ENCODE results near the gene GABRP.
"Not testable (repeated sequence)": the region's sequence is repeated elsewhere in the genome, so short reads cannot be mapped to it uniquely, and the experiment has no call there.

Gene GABRP

DNA sequence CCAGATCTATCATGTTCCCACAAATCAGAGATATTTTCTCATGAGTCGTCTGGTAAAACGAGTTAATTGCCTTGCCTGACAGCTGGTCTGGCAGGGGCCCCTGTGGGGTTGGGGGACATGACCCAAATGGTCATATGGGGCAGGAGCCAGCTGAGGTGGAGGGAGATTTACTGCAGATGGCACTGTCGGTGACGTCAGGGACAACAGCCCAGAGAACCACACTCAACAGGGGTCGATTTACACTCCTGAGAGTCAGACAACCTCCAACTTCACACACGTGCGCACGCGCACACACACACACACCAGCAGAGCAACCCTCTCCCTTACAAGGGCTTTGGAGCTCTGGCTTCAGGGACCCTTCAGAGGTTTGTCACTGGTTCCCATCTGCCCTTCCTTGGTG is 23.4 kb upstream of the GABRP start:
- TF ChIP-seq, protein P1, sequence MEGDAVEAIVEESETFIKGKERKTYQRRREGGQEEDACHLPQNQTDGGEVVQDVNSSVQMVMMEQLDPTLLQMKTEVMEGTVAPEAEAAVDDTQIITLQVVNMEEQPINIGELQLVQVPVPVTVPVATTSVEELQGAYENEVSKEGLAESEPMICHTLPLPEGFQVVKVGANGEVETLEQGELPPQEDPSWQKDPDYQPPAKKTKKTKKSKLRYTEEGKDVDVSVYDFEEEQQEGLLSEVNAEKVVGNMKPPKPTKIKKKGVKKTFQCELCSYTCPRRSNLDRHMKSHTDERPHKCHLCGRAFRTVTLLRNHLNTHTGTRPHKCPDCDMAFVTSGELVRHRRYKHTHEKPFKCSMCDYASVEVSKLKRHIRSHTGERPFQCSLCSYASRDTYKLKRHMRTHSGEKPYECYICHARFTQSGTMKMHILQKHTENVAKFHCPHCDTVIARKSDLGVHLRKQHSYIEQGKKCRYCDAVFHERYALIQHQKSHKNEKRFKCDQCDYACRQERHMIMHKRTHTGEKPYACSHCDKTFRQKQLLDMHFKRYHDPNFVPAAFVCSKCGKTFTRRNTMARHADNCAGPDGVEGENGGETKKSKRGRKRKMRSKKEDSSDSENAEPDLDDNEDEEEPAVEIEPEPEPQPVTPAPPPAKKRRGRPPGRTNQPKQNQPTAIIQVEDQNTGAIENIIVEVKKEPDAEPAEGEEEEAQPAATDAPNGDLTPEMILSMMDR (IDR thresholded peaks at IDR 0.05; ENCODE audit: low read depth, low read length, missing control alignments): no peak
- DNase-seq (ENCODE audit: low read depth): no peak
- H3K4me3 ChIP-seq (ENCODE audit: low read depth, low read length): no peak overlapping the region
- in situ Hi-C loops (cut with HindIII; ENCODE audit: low sequenced_read_pairs): no loop called here

DNA sequence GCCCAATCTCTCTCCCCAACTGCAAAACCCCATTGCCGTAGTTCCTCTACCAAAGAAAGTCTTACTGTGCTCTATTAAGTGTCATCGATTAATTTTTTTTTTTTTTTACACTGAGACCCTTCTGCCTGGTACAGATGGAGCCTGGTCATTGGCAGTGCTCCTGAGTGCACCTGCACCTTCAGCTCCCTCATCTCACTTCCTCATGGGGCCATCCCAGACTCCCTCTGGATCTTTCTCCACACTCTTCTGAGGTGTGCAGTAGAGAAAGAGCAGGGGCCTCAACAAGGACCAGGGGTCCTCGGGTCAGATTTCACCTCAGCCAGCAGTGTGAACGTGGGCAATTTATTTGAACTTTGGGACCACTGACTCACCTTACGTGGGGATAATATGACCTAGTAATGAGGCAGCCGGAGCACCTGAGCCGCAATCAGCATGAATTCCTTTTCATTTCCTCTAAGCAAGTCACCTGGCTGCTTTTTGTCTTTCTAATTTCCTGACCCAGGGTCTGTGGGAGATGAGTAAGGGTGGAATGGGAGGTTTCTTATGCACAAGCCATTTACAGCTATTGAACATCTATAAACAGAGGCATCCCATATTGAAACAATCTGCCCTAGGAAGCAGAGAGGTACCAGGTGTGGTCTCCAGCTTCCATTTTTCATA is 22.3 kb upstream of the GABRP start:
- in situ Hi-C loops (cut with HindIII; ENCODE audit: low sequenced_read_pairs): no loop called here
- no peak overlapping the region for H3K4me3 ChIP-seq (ENCODE audit: low read depth, low read length)
- DNase-seq (ENCODE audit: low read depth): no peak
- TF ChIP-seq, protein P1 (IDR thresholded peaks at IDR 0.05; ENCODE audit: low read depth, low read length, missing control alignments): no peak

DNA sequence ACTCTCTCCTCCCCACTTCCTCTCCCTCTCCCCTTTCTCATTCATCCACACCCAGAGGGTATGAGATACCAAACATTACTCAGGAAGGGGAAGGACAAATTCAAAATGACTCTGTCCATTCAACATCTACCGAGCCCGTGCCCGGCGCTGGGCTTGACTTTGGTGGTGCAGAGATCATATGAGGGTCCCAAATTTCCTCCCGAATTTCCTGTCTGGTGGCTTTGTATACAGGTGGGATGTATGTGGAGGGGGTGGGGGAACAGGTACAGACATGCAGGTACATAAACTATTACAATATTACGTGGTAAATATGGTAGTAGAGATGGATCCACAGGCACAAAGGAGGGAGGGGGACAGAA is 21.8 kb upstream of the GABRP start:
- TF ChIP-seq, protein P1 (IDR thresholded peaks at IDR 0.05; ENCODE audit: low read depth, low read length, missing control alignments): no peak
- no peak overlapping the region for H3K4me3 ChIP-seq (ENCODE audit: low read depth, low read length)
- in situ Hi-C loops (cut with HindIII; ENCODE audit: low sequenced_read_pairs): no loop called here
- no peak for DNase-seq (ENCODE audit: low read depth)

DNA sequence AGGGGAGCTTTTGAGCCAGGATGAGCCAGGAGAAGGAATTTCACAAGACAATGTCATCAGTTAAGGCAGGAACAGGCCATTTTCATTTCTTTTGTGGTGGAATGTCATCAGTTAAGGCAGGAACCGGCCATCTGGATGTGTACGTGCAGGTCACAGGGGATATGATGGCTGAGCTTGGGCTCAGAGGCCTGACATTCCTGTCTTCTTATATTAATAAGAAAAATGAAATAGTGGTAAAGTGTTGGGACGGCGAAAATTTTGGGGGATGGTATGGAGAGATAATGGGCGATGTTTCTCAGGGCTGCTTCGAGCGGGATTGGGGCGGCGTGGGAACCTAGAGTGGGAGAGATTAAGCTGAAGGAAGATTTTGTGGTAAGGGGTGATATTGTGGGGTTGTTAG is 21.2 kb upstream of the GABRP start:
- H3K4me3 ChIP-seq (ENCODE audit: low read depth, low read length); in situ Hi-C loops (cut with HindIII; ENCODE audit: low sequenced_read_pairs); DNase-seq (ENCODE audit: low read depth): not testable (repeated sequence)

DNA sequence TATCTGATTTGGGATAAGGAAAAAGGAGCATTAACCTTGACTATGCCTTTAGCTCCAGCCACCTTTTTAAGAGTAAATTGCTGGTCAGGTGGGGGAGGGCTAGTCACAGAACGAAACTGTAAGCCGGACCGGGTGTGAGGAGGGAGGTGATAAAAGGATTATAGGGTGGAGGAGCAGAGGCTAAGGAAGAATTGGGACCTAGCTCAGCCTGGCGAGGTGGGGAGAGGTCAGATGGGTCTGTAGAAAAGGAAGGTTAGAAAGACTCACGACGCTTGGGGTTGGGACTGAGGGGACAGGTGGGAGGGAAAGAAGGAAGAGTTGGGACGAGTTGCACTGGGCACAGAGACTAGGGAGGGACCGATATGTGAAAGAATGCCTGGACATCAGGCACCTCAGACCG is 17.7 kb upstream of the GABRP start:
- in situ Hi-C loops (cut with HindIII; ENCODE audit: low sequenced_read_pairs); H3K4me3 ChIP-seq (ENCODE audit: low read depth, low read length); DNase-seq (ENCODE audit: low read depth): not testable (repeated sequence)

DNA sequence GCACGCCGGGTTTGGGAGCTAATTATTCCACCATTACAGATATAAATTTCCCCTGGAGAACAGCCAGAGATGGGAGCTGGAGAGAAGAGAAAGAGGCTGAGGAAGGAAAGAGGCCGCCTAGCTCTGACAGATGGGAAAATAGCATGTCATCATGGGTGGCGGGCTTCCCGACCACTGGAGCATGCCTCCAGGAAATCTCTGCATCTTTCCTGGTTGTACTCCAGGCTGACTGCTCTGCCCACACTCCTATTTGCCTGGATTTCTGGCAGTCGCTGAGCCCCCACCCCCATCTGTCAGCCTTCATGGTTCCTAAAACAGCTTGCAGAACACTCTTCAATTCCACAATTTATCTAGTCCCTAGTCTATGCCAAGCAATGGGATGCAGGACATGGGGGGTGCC is 14.3 kb upstream of the GABRP start:
- TF ChIP-seq, protein P1 (IDR thresholded peaks at IDR 0.05; ENCODE audit: low read depth, low read length, missing control alignments): no peak
- H3K4me3 ChIP-seq (ENCODE audit: low read depth, low read length): no peak overlapping the region
- DNase-seq (ENCODE audit: low read depth): no peak
- in situ Hi-C loops (cut with HindIII; ENCODE audit: low sequenced_read_pairs): no loop called here

DNA sequence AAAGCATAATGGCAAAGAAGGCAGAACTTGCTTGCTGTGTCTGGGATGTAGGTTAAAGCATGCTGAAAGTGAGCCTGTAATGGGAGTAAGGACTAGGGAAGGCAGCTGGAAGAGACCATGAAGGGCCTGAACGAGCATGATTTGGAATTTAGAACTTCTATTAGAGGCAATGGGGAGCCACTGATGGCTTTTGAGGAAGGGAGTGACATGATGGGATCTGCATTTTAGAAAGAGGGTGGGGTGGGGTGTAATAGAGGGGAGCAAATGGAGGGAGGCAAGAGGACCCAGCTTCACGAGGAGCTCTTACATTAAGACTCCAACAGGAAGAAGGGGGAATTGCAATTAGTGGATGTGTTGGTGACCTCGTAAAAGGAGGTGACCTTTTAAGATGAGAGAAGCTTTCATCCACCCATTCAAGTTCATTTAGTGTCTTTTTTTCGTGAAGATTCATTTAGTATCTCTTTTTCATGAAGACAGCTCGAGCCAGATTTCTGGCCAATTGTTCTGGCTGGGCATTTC is 13.6 kb upstream of the GABRP start:
- in situ Hi-C loops (cut with HindIII; ENCODE audit: low sequenced_read_pairs): no loop called here

More for the DNA sequence above, 13.6 kb upstream of the GABRP start:
- DNase-seq (ENCODE audit: low read depth): no peak
- H3K4me3 ChIP-seq (ENCODE audit: low read depth, low read length): no peak overlapping the region
- TF ChIP-seq, protein P1 (IDR thresholded peaks at IDR 0.05; ENCODE audit: low read depth, low read length, missing control alignments): no peak
